ENCODE results near the gene RAD18.

RAD18 gene

DNA sequence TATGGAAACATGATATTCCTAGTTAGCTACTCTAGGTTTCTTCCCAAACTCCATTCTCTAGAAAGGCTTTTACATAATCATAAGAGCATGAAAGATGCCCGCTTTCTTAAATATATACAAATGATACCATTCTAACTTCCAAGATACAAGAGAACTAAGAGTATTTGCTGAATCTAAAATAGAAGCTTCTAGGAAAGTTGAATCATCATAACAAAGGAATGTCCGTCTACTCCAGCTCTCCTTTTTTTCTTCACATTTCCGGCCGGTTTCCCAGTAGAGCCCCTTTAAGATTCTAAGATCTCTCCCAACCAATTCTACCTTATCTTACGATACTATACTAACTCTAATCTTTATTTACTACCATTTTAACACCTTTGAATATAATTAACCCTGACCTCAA, 60.1 kb downstream of the RAD18 start:
- Histone ChIP-seq H2BK5ac (ENCODE audit: low read depth, low read length, poor library complexity, severe bottlenecking) (no peak overlapping the region), H3K4me1 (ENCODE audit: control insufficient read depth, insufficient read depth, low read depth, low read length) (no peaks in the 10 kb centered on the region), H4K8ac (ENCODE audit: low read length) (no peak overlapping the region), H3K27me3 (ENCODE audit: control insufficient read depth in 1 of 2, insufficient read depth in 1 of 2, low read length in 2 of 2) (no peaks in the 10 kb centered on the region), H3K79me1 (replicated peaks; ENCODE audit: low read length, poor library complexity, severe bottlenecking) (peaks cover 5% of the 10 kb centered on the region), H3K4ac (ENCODE audit: low read depth in 1 of 2, low read length in 2 of 2) (no peak overlapping the region), H3K4me2 (ENCODE audit: low read length, poor library complexity, severe bottlenecking) (no peak overlapping the region), H2BK15ac (ENCODE audit: low read depth, poor library complexity, severe bottlenecking) (no peak overlapping the region), H3K14ac (ENCODE audit: low read length in 2 of 2) (no peak overlapping the region), H4K91ac (ENCODE audit: low read length) (no peak overlapping the region), H2AK5ac (ENCODE audit: low read length, severe bottlenecking) (no peak overlapping the region), H2AFZ (ENCODE audit: low read depth, low read length) (no peak overlapping the region), H3K27ac (ENCODE audit: low read length, poor library complexity, severe bottlenecking) (no peak overlapping the region), H3K4me3 (ENCODE audit: insufficient read depth in 1 of 2, low read depth in 1 of 2, low read length in 2 of 2) (no peak overlapping the region), H3K36me3 (ENCODE audit: control insufficient read depth in 1 of 2, insufficient read depth in 2 of 2, low read depth in 1 of 2, low read length in 2 of 2) (peaks cover 7 to 9% of the 10 kb centered on the region in 2 experiments), H3K18ac (ENCODE audit: low read depth in 1 of 2, low read length in 2 of 2) (no peak overlapping the region), H3K23ac (ENCODE audit: low read length in 2 of 2) (no peak overlapping the region), H2BK120ac (ENCODE audit: low read depth, low read length) (no peak overlapping the region), H2BK12ac (ENCODE audit: low read length in 2 of 2) (no peak overlapping the region), H3K9me3 (ENCODE audit: control insufficient read depth, low read length) (no peaks in the 10 kb centered on the region), H3K9ac (ENCODE audit: low read length) (no peak overlapping the region)
- 70% methylated on average over 4 of the region's 5 CpGs for WGBS
- DNase-seq = peak; percentile 28

DNA sequence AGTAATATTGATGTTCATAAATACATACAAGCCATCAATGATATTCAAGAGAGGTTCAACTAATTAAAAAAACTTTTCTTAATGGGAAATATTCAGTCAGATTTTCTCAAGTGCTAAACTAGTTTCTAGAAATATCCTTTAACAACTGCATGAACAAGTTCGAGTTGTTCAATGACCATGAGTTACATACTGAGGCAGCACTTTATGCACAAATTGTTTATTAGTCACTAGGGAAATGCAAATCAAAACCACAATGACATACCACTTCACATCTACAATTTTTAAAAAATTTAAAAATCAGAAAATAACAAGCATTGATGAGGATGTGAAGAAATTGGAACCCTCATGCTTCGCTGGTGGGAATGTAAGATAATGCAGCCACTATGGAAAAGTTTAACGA, 62.4 kb downstream of the RAD18 start:
- no peak overlapping the region for H3K27ac ChIP-seq (ENCODE audit: low read length, poor library complexity, severe bottlenecking)
- H4K8ac ChIP-seq (ENCODE audit: low read length) = no peak overlapping the region
- H4K91ac ChIP-seq (ENCODE audit: low read length) = no peak overlapping the region
- no peak overlapping the region for H3K14ac ChIP-seq (ENCODE audit: low read length in 2 of 2)
- no peak overlapping the region for H3K9ac ChIP-seq (ENCODE audit: low read length)
- 96% methylated on average over 3 of the region's 3 CpGs for WGBS
- peaks cover 0 to 16% of the 10 kb centered on the region in 2 experiments for H3K36me3 ChIP-seq (ENCODE audit: control insufficient read depth in 1 of 2, insufficient read depth in 2 of 2, low read depth in 1 of 2, low read length in 2 of 2)
- H2AFZ ChIP-seq (ENCODE audit: low read depth, low read length) = no peak overlapping the region
- no peak overlapping the region for H3K23ac ChIP-seq (ENCODE audit: low read length in 2 of 2)
- H3K27me3 ChIP-seq (ENCODE audit: control insufficient read depth in 1 of 2, insufficient read depth in 1 of 2, low read length in 2 of 2) = no peaks in the 10 kb centered on the region
- H2BK120ac ChIP-seq (ENCODE audit: low read depth, low read length) = no peak overlapping the region
- no peak for DNase-seq
- H3K4me3 ChIP-seq (ENCODE audit: insufficient read depth in 1 of 2, low read depth in 1 of 2, low read length in 2 of 2) = no peak overlapping the region
- H3K4me1 ChIP-seq (ENCODE audit: control insufficient read depth, insufficient read depth, low read depth, low read length) = no peaks in the 10 kb centered on the region
- no peak overlapping the region for H2AK5ac ChIP-seq (ENCODE audit: low read length, severe bottlenecking)
- H3K4ac ChIP-seq (ENCODE audit: low read depth in 1 of 2, low read length in 2 of 2) = no peak overlapping the region
- no peak overlapping the region for H3K4me2 ChIP-seq (ENCODE audit: low read length, poor library complexity, severe bottlenecking)
- H2BK15ac ChIP-seq (ENCODE audit: low read depth, poor library complexity, severe bottlenecking) = no peak overlapping the region
- H3K79me1 ChIP-seq (replicated peaks; ENCODE audit: low read length, poor library complexity, severe bottlenecking) = peaks cover 2% of the 10 kb centered on the region
- H2BK12ac ChIP-seq (ENCODE audit: low read length in 2 of 2) = no peak overlapping the region
- no peaks in the 10 kb centered on the region for H3K9me3 ChIP-seq (ENCODE audit: control insufficient read depth, low read length)
- H3K18ac ChIP-seq (ENCODE audit: low read depth in 1 of 2, low read length in 2 of 2) = no peak overlapping the region
- no peak overlapping the region for H2BK5ac ChIP-seq (ENCODE audit: low read depth, low read length, poor library complexity, severe bottlenecking)

DNA sequence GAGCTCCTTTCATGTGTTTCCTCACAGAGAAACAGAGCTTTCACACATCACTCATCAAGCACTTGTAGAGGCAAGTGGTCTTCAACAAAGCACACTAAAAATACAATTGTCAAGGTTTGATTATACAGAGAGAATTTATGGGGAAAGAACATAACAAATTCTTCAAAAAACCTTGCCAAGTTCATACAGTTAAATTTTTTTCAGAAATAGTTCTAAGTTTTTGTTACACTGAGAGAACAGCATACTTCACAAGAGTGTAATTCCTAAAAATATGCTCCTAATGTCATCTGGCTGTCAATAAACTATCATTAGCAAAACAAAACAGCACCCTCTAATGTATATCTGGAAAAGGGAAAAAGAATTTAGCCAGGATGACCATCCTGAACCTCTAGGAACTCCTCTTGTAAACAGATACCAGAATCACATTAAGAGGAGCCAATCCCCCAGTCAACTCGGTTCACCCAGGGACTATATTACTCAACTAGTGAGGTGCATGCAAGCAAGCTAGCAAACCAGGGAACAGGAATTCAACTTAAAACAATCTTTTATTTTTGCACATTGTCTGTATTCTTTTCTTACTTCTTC, 63.3 kb downstream of the RAD18 start:
- no peak overlapping the region for H4K91ac ChIP-seq (ENCODE audit: low read length)
- no peak overlapping the region for H2BK12ac ChIP-seq (ENCODE audit: low read length in 2 of 2)
- no peak overlapping the region for H4K8ac ChIP-seq (ENCODE audit: low read length)
- H3K27me3 ChIP-seq (ENCODE audit: control insufficient read depth in 1 of 2, insufficient read depth in 1 of 2, low read length in 2 of 2) = no peaks in the 10 kb centered on the region
- H3K4me3 ChIP-seq (ENCODE audit: insufficient read depth in 1 of 2, low read depth in 1 of 2, low read length in 2 of 2) = no peak overlapping the region
- no peak overlapping the region for H2BK120ac ChIP-seq (ENCODE audit: low read depth, low read length)
- H3K9me3 ChIP-seq (ENCODE audit: control insufficient read depth, low read length) = no peaks in the 10 kb centered on the region
- H3K9ac ChIP-seq (ENCODE audit: low read length) = no peak overlapping the region
- no peak overlapping the region for H3K14ac ChIP-seq (ENCODE audit: low read length in 2 of 2)
- H3K79me1 ChIP-seq (replicated peaks; ENCODE audit: low read length, poor library complexity, severe bottlenecking) = peaks cover 2% of the 10 kb centered on the region
- no peak overlapping the region for H3K4me2 ChIP-seq (ENCODE audit: low read length, poor library complexity, severe bottlenecking)
- H3K36me3 ChIP-seq (ENCODE audit: control insufficient read depth in 1 of 2, insufficient read depth in 2 of 2, low read depth in 1 of 2, low read length in 2 of 2) = peaks cover 0 to 16% of the 10 kb centered on the region in 2 experiments
- H2BK15ac ChIP-seq (ENCODE audit: low read depth, poor library complexity, severe bottlenecking) = no peak overlapping the region
- H3K4me1 ChIP-seq (ENCODE audit: control insufficient read depth, insufficient read depth, low read depth, low read length) = no peaks in the 10 kb centered on the region
- H3K4ac ChIP-seq (ENCODE audit: low read depth in 1 of 2, low read length in 2 of 2) = no peak overlapping the region
- peak; percentile 17 for DNase-seq
- H2AFZ ChIP-seq (ENCODE audit: low read depth, low read length) = no peak overlapping the region
- no peak overlapping the region for H3K27ac ChIP-seq (ENCODE audit: low read length, poor library complexity, severe bottlenecking)
- 49% methylated on average over 1 of the region's 1 CpG for whole genome bisulfite sequencing
- H2AK5ac ChIP-seq (ENCODE audit: low read length, severe bottlenecking) = no peak overlapping the region
- no peak overlapping the region for H2BK5ac ChIP-seq (ENCODE audit: low read depth, low read length, poor library complexity, severe bottlenecking)
- H3K18ac ChIP-seq (ENCODE audit: low read depth in 1 of 2, low read length in 2 of 2) = no peak overlapping the region
- no peak overlapping the region for H3K23ac ChIP-seq (ENCODE audit: low read length in 2 of 2)

DNA sequence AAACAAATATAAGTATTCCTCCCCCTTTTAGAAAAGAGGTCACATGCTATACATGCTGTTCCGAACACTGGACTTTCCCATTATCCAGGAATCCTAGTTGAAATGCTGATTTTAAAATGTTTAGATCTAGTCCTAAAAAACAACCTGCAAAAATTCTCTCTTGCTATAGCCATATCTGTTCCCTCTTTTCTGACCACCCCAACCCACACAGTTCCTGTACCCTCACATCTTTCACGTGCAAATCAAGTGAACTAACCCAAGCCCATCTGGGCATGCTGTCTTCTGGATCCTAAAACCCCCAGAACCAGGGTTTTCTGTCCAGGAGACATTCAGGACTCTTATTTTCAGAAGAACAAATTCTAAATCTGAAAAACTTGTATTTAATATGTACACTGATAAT, 67.4 kb downstream of the RAD18 start:
- H3K9me3 ChIP-seq (ENCODE audit: control insufficient read depth, low read length) = no peaks in the 10 kb centered on the region
- no peak overlapping the region for H2BK12ac ChIP-seq (ENCODE audit: low read length in 2 of 2)
- peaks cover 0 to 16% of the 10 kb centered on the region in 2 experiments for H3K36me3 ChIP-seq (ENCODE audit: control insufficient read depth in 1 of 2, insufficient read depth in 2 of 2, low read depth in 1 of 2, low read length in 2 of 2)
- H3K4me1 ChIP-seq (ENCODE audit: control insufficient read depth, insufficient read depth, low read depth, low read length) = no peaks in the 10 kb centered on the region
- no peak overlapping the region for H2AK5ac ChIP-seq (ENCODE audit: low read length, severe bottlenecking)
- H3K23ac ChIP-seq (ENCODE audit: low read length in 2 of 2) = no peak overlapping the region
- WGBS = 75% methylated on average over 2 of the region's 2 CpGs
- no peak overlapping the region for H2BK15ac ChIP-seq (ENCODE audit: low read depth, poor library complexity, severe bottlenecking)
- H3K14ac ChIP-seq (ENCODE audit: low read length in 2 of 2) = no peak overlapping the region
- no peak overlapping the region for H3K18ac ChIP-seq (ENCODE audit: low read depth in 1 of 2, low read length in 2 of 2)
- H2BK5ac ChIP-seq (ENCODE audit: low read depth, low read length, poor library complexity, severe bottlenecking) = no peak overlapping the region
- no peak overlapping the region for H3K4me3 ChIP-seq (ENCODE audit: insufficient read depth in 1 of 2, low read depth in 1 of 2, low read length in 2 of 2)
- peaks cover 4% of the 10 kb centered on the region for H3K79me1 ChIP-seq (replicated peaks; ENCODE audit: low read length, poor library complexity, severe bottlenecking)
- H3K4me2 ChIP-seq (ENCODE audit: low read length, poor library complexity, severe bottlenecking) = no peak overlapping the region
- no peak overlapping the region for H2BK120ac ChIP-seq (ENCODE audit: low read depth, low read length)
- H3K27me3 ChIP-seq (ENCODE audit: control insufficient read depth in 1 of 2, insufficient read depth in 1 of 2, low read length in 2 of 2) = no peaks in the 10 kb centered on the region
- H2AFZ ChIP-seq (ENCODE audit: low read depth, low read length) = no peak overlapping the region
- no peak overlapping the region for H3K4ac ChIP-seq (ENCODE audit: low read depth in 1 of 2, low read length in 2 of 2)
- DNase-seq = no peak
- no peak overlapping the region for H4K8ac ChIP-seq (ENCODE audit: low read length)
- no peak overlapping the region for H3K9ac ChIP-seq (ENCODE audit: low read length)
- no peak overlapping the region for H4K91ac ChIP-seq (ENCODE audit: low read length)
- H3K27ac ChIP-seq (ENCODE audit: low read length, poor library complexity, severe bottlenecking) = no peak overlapping the region

All from mesenchymal stem cell (in vitro differentiated cells and primary cell).